Stimulated activated CD4-positive, alpha-beta T cell treated with anti-CD3 and anti-CD28 coated beads, Interleukin-12 subunit alpha, Interleukin-12 subunit beta, amount 100 ng/mL, for 4 hours (primary cell): ENCODE measurements around the gene KCTD2.
"Not testable (repeated sequence)": the region's sequence is repeated elsewhere in the genome, so short reads cannot be mapped to it uniquely, and the experiment has no call there.

Experiments used
- DNase-seq: peaks from one replicate; pipeline ENCODE4 v3.0.0-alpha.2; 2020

Gene KCTD2

DNA sequence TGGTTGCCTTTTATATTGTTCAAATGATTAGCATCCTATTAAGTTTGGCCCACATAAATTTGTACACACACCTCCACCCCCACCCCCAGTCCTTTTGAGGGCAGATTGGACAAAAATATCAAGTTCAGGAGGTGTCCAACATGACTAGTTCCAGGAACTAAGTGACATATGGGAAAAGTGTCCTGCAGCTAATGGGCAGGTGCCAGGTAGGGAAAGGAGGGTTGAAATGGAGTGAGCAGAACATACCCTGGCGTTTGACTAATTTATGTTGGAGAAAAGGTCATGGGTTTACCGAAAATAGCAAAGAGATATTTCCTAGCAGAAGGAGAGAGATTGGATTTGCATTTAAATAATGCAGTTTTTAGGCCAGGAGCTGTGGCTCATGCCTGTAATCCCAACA is 4.9 kb downstream of the KCTD2 start:
- DNase-seq: no peak

DNA sequence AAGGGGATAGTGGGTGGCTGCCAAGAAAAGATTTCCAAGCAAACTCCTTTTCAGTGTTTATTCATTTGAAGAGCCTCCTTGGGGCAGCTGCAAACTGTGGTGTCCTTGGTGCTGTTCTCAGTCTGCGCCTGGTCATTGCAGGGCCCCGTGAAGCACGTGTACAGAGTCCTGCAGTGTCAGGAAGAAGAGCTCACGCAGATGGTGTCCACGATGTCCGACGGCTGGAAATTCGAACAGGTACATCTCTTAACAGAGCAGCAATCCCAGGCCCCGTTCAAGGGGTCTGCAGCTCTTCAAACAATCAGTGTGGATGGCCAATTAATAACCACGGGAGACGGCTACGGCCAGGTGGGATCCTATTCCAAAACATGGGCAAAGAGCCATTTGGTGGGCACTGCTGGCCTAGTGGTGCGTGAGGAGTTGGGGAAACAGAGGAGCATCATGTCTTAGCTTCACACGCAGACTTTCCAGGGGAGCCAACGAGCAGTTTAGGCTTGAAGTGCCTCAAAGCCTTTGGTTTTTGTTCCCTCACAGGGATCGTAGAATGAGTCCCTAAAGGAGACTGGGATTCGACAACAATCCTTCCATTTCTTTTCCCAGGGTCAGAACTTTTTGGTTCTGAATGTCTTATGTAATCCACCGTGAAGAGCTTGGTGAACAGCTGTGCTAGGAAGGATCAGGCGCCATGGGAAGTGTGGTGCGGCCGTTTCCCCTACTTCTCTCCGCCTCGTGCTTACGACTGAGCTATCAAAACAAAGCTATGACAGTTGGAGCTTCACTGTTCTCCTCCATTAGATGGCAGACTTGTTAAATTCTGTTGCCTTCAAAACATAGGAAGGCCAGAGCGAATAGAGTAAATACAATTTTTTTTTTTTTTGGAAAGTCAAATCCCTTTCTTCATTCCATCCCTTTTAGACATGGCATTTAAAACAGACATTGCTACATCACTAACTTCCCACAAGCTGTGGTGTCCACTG is 12.6 kb downstream of the KCTD2 start:
- no peak for DNase-seq

GRCh38 chr17:75060434-75061054 is 13.5 kb downstream of the KCTD2 start:
- DNase-seq: no peak

- no peak for DNase-seq
Observed at GRCh38 chr17:75061055-75061438, 14.0 kb downstream of the KCTD2 start.

GRCh38 chr17:75061618-75062017 is 14.6 kb downstream of the KCTD2 start:
- DNase-seq: no peak

GRCh38 chr17:75063201-75063600 is 16.2 kb downstream of the KCTD2 start:
- DNase-seq: no peak

GRCh38 chr17:75063626-75064025 is 16.6 kb downstream of the KCTD2 start:
- DNase-seq: no peak

DNA sequence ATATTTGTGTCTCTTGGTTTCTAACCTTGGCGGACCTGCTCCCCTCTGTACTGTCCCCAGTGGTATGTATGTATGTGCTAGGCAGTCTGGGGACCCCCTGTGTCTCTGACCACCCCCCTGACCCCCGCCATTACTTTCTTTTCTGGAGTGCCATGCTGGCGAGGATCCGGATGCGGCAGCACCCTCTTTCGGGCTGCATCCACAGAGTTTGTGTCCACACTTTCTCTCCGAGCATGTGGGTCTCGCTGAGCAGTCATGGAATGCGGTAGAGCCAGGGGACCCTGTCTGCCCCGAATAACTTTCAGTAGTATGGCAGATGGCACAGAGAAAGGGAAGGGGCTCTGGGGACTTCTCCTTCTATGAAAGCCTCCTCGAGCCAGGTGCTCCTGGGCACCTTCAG is 17.0 kb downstream of the KCTD2 start:
- no peak for DNase-seq

GRCh38 chr17:75064460-75064859 is 17.4 kb downstream of the KCTD2 start:
- no peak for DNase-seq

DNA sequence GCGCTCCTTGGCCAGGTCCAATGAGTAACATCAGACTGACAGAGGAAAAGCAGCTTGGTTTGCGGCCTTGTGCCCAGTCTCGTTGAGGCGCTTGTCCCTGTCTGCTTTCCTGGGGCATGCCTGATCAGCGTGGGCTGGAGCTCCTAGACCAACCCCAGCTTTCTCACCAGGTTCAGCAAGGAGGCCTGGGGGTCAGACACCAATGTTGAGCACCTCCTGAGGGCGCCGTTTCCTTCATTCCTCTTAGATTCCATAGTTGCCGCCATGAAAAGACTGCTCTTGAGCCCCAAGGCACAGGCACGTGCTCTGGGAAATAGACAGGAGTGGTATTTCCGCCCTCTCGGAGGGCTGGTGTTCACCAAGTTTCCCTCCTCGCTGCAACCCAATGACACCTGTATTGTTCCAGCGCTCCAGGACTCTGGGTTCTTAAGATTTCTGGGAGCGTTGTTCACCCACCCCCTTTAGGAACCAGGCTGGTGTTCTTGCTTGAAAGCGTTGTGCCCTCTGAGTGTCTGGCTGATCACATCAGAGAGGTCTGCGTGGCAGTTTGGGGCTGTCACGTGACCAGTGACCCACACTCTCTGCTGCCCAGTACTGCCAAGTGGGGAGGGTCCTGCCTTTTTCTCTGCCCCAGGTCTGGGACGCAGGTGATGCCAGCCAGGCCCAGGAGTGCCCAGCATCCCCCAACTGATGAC is 18.0 kb downstream of the KCTD2 start:
- no peak for DNase-seq

DNA sequence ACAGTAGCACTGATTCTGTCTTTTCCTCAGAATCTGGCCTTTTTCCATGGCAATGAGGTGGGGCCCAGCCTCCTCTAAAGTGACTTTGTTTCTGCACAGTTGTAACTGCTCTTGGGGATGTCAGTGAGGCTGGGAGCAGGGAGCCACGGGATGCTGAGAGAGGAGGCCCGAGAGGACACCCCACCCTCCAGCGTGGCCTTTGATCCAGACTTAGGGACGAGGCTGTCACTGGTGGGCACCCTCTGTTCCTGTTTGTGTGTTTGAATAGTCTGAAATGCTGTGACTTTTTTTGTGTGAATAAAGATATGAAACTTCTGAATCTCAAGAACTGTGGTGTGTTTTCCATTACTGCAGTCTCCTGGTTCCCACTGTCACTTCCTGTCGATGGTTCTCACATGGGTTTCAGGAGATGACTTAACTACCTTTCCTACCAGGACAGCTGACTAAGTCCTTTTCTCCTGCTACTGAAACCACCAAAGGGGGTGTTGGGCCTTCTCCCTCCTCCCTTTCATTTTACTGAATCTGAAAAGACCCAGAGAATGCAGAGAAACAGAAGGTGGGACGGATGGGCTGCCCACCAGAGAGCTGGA is 18.6 kb downstream of the KCTD2 start:
- no peak for DNase-seq

DNA sequence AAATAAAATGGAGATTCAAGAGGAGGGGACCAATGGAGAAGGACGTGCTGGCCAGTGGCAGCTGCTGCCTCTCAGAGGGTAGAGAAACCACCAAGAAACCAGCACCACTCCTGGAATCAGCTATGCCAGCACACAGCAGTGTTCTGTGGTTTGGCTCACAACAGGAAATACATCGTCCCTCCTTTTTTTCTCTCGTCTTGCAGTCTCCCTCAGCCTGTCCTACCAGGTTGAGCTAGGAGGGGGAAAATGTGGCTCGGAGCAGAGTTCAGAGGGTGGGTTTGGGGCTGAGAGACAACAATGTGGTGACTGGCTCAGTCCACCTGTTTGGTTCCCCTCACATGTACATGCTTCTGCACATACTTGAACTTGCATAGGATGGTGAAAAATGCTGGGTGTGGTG is 20.8 kb downstream of the KCTD2 start:
- DNase-seq: no peak

DNA sequence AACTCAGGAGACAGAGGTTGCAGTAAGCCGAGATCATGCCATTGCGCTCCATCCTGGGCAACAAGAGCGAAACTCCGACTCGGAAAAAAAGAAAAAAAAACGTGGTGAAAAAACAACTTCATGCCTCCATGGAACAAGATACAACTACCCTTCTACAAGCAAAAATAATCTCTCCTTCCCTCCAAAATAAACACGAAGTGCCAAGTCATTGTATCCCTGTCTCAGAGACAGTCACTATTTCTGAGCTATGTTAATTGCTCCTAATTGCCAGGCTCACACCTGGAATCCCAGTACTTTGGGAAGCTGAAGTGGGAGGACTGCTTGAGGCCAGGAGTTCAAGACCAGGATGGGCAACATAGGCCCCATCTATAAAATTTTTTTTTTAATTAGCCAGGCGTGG is 21.7 kb downstream of the KCTD2 start:
- DNase-seq: no peak

GRCh38 chr17:75069783-75070182 is 22.8 kb downstream of the KCTD2 start:
- DNase-seq: no peak

GRCh38 chr17:75071478-75072271 is 24.6 kb downstream of the KCTD2 start:
- not testable (repeated sequence) for DNase-seq

DNA sequence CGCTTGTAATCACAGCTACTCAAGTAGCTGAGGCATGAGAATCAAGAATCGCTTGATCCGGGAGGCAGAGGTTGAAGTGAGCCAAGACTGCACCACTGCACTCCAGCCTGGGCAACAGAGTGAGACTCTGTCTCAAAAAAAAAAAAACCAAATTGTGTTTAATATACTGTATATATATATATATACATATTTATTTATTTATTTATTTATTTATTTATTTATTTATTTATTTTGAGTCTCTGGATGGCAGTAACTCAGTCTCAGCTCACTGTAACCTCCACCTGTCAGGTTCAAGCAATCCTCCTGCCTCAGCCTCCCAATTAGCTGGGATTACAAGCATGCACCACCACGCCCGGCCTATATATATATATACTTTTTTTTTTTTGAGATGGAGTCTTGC is 25.9 kb downstream of the KCTD2 start:
- not testable (repeated sequence) for DNase-seq

- no peak for DNase-seq
Observed at GRCh38 chr17:75073618-75074047, 26.6 kb downstream of the KCTD2 start.

GRCh38 chr17:75074532-75074931 is 27.5 kb downstream of the KCTD2 start:
- no peak for DNase-seq

DNA sequence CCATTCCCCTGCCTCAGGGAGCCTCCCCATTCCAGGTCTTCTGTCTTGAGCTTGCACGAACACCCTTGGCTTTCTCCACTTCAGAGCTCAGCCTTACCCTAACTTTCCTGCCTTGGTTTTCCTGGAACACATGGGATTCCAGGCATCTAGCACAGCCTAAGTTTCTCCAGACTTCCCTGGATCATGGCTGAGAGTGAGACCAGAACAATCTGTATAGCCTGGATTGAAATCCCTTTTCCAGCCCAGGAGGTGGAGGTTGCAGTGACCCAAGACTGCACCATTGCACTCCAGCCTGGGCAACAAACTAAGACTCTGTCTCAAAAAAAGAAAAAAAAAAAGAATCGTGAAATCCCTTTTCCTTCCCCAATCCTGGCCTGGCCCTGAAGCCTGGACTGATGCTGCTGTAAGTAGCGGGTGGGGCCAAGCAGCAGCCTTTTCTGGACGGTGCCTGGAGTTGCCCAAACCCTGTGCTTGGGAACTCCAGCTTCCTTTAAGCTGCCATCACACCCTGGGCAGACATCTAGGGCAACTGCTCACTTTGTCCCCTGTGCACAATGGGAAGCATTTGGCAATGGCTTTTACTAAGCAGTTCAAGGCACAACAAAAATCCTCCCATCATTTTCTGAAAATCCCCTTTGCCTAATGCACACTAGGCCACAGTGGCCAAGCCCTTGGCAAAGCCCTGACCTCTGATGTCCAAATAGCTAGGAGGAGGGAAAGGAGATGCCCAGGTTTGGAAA is 28.7 kb downstream of the KCTD2 start:
- no peak for DNase-seq

GRCh38 chr17:75077072-75077495 is 30.1 kb downstream of the KCTD2 start:
- DNase-seq: no peak

DNA sequence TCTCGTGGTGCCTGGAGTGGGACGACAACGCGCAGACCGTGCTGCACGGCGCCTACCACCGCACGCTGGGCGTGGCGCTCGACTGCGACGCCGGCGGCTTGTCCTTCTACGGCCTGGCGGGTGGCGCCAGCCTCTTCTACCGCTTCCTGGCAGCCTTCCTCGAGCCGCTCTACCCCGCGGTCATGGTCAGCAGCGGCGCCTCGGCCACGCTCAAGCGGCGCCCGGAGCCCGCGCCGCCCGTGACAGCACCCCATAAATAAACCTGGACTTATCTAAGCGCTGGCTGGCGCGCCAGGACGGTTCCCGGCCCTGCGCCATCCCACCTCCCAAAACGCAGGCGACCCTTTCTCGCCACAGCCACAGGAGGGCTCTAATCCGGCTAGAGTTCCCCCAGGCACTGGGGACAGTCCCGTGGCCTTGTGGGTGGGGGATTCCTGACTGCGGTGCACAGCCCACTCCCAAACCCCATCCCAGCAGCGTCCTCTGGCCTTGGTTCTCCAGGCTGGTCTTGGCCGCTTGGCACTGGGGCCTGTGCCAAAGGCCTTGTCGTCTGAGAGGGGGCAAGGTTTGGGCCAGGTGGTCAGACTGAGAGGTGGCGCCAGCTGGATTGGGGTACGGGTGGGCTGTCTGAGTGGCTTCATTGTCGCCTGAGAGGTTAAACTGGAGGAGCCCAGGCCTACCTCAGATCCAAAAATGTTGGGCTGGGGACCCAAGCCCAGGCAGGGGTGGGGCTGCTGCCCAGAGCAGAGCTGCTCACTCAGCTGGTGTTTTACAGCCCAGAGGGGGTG is 30.7 kb downstream of the KCTD2 start:
- DNase-seq: peak; percentile 51
